ENCODE data around the gene MYLK. TPM values are rescaled to one million over a fixed set of nuclear protein-coding genes. Genes with fewer than 3 reads are reported as not detected.

Gene MYLK
- total and polyA plus RNA-seq, 4 donors, result 17.1 to 158 (median 41.9) TPM

GRCh38 chr3:123663977-123664376 is 220.2 kb downstream of the MYLK start:
- no peak for TF ChIP-seq EGR1 (IDR thresholded peaks at IDR 0.05; ENCODE audit: low read depth in 2 of 2)
- no peak for TF ChIP-seq RXRA (IDR thresholded peaks at IDR 0.05)
- TF ChIP-seq HNF4A (conservative IDR thresholded peaks at IDR 0.05), result no peak
- Histone ChIP-seq H3K4me1 (ENCODE audit: control insufficient read depth in 4 of 4, insufficient read depth in 4 of 4, low read length in 3 of 4) (peaks cover 0 to 10% (median 7%) of the 10 kb centered on the region in 4 donors), H3K9me3 (ENCODE audit: control insufficient read depth in 4 of 4, low read length in 3 of 4) (no peaks in the 10 kb centered on the region), H3K27ac (ENCODE audit: low read depth in 1 of 2, low read length in 2 of 2) (no peak overlapping the region), H3K9ac (ENCODE audit: low read depth in 1 of 2, low read length in 2 of 2) (no peak overlapping the region), H3K36me3 (ENCODE audit: control insufficient read depth in 4 of 4, insufficient read depth in 3 of 4, low read depth in 1 of 4, low read length in 3 of 4) (peaks cover 8 to 41% (median 34%) of the 10 kb centered on the region in 4 donors), H3K4me3 (ENCODE audit: low read depth in 1 of 3, low read length in 3 of 3) (no peak overlapping the region), H3K27me3 (ENCODE audit: control insufficient read depth in 4 of 4, insufficient read depth in 4 of 4, low read length in 3 of 4) (no peaks in the 10 kb centered on the region)
- 92% methylated on average over 9 of the region's 9 CpGs for WGBS
- DNase-seq (ENCODE audit: low spot score), result no peak

GRCh38 chr3:123661973-123662372 is 222.2 kb downstream of the MYLK start:
- H3K27me3 ChIP-seq (ENCODE audit: control insufficient read depth in 4 of 4, insufficient read depth in 4 of 4, low read length in 3 of 4), result no peaks in the 10 kb centered on the region
- no peaks in the 10 kb centered on the region for H3K9me3 ChIP-seq (ENCODE audit: control insufficient read depth in 4 of 4, low read length in 3 of 4)
- no peak overlapping the region for H3K9ac ChIP-seq (ENCODE audit: low read depth in 1 of 2, low read length in 2 of 2)
- no peak overlapping the region for H3K4me3 ChIP-seq (ENCODE audit: low read depth in 1 of 3, low read length in 3 of 3)
- peaks cover 0 to 10% (median 7%) of the 10 kb centered on the region in 4 donors for H3K4me1 ChIP-seq (ENCODE audit: control insufficient read depth in 4 of 4, insufficient read depth in 4 of 4, low read length in 3 of 4)
- peak overlapping the region; percentile 32 to 48 for H3K27ac ChIP-seq (ENCODE audit: low read depth in 1 of 2, low read length in 2 of 2)
- no peak for DNase-seq (ENCODE audit: low spot score)
- TF ChIP-seq HNF4G (IDR thresholded peaks at IDR 0.05), result no peak
- peaks cover 12 to 44% (median 29%) of the 10 kb centered on the region in 4 donors for H3K36me3 ChIP-seq (ENCODE audit: control insufficient read depth in 4 of 4, insufficient read depth in 3 of 4, low read depth in 1 of 4, low read length in 3 of 4)
- WGBS, result 69% methylated on average over 1 of the region's 1 CpG

- peaks cover 10 to 42% (median 29%) of the 10 kb centered on the region in 4 donors for H3K36me3 ChIP-seq (ENCODE audit: control insufficient read depth in 4 of 4, insufficient read depth in 3 of 4, low read depth in 1 of 4, low read length in 3 of 4)
- peaks cover 0 to 10% (median 8%) of the 10 kb centered on the region in 4 donors for H3K4me1 ChIP-seq (ENCODE audit: control insufficient read depth in 4 of 4, insufficient read depth in 4 of 4, low read length in 3 of 4)
- no peak overlapping the region for H3K4me3 ChIP-seq (ENCODE audit: low read depth in 1 of 3, low read length in 3 of 3)
- no peaks in the 10 kb centered on the region for H3K9me3 ChIP-seq (ENCODE audit: control insufficient read depth in 4 of 4, low read length in 3 of 4)
- 38% methylated on average over 9 of the region's 9 CpGs for WGBS
- no peaks in the 10 kb centered on the region for H3K27me3 ChIP-seq (ENCODE audit: control insufficient read depth in 4 of 4, insufficient read depth in 4 of 4, low read length in 3 of 4)
- peak overlapping the region in 1 of 2 donors; percentile 19 for H3K9ac ChIP-seq (ENCODE audit: low read depth in 1 of 2, low read length in 2 of 2)
- DNase-seq (ENCODE audit: low spot score), result no peak
- TF ChIP-seq REST (IDR thresholded peaks at IDR 0.05) (no peak), SP1 (IDR thresholded peaks at IDR 0.05) (peak; percentile 36), YY1 (IDR thresholded peaks at IDR 0.05) (peak; percentile 44), RXRA (IDR thresholded peaks at IDR 0.05) (peak; percentile 20 to 30), NR2F2 (IDR thresholded peaks at IDR 0.05) (peak; percentile 75), RAD21 (IDR thresholded peaks at IDR 0.05) (peak in 1 of 2 donors; percentile 18)
- H3K27ac ChIP-seq (ENCODE audit: low read depth in 1 of 2, low read length in 2 of 2), result peak overlapping the region; percentile 32 to 48
Measured at GRCh38 chr3:123660900-123661299, 223.2 kb downstream of the MYLK start.

- Histone ChIP-seq H3K4me3 (ENCODE audit: low read depth in 1 of 3, low read length in 3 of 3) (no peak overlapping the region), H3K4me1 (ENCODE audit: control insufficient read depth in 4 of 4, insufficient read depth in 4 of 4, low read length in 3 of 4) (peaks cover 0 to 10% (median 9%) of the 10 kb centered on the region in 4 donors), H3K9me3 (ENCODE audit: control insufficient read depth in 4 of 4, low read length in 3 of 4) (no peaks in the 10 kb centered on the region), H3K27ac (ENCODE audit: low read depth in 1 of 2, low read length in 2 of 2) (no peak overlapping the region), H3K36me3 (ENCODE audit: control insufficient read depth in 4 of 4, insufficient read depth in 3 of 4, low read depth in 1 of 4, low read length in 3 of 4) (peaks cover 10 to 39% (median 27%) of the 10 kb centered on the region in 4 donors), H3K27me3 (ENCODE audit: control insufficient read depth in 4 of 4, insufficient read depth in 4 of 4, low read length in 3 of 4) (no peaks in the 10 kb centered on the region), H3K9ac (ENCODE audit: low read depth in 1 of 2, low read length in 2 of 2) (no peak overlapping the region)
- DNase-seq (ENCODE audit: low spot score), result no peak
- WGBS, result 77% methylated on average over 3 of the region's 3 CpGs
- TF ChIP-seq TAF1 (conservative IDR thresholded peaks at IDR 0.05) (no peak), RXRA (IDR thresholded peaks at IDR 0.05) (no peak), FOXA2 (IDR thresholded peaks at IDR 0.05) (no peak), JUND (IDR thresholded peaks at IDR 0.05) (no peak), HNF4A (conservative IDR thresholded peaks at IDR 0.05) (no peak), EGR1 (IDR thresholded peaks at IDR 0.05; ENCODE audit: low read depth in 2 of 2) (no peak), HNF4G (IDR thresholded peaks at IDR 0.05) (no peak), REST (IDR thresholded peaks at IDR 0.05) (no peak), SP1 (IDR thresholded peaks at IDR 0.05) (no peak), ATF3 (IDR thresholded peaks at IDR 0.05) (no peak), YY1 (IDR thresholded peaks at IDR 0.05) (no peak), RAD21 (IDR thresholded peaks at IDR 0.05) (no peak)
Measured at GRCh38 chr3:123660141-123660675, 223.9 kb downstream of the MYLK start.

All from liver (tissue), 9 donors.